Kidney glomerular epithelial cell (primary cell): ENCODE results near the gene LIN7A.

Source experiments
- DNase-seq: peaks from one replicate; lab custom pipeline; 2025; lab: John Stamatoyannopoulos, UW

LIN7A gene

DNA sequence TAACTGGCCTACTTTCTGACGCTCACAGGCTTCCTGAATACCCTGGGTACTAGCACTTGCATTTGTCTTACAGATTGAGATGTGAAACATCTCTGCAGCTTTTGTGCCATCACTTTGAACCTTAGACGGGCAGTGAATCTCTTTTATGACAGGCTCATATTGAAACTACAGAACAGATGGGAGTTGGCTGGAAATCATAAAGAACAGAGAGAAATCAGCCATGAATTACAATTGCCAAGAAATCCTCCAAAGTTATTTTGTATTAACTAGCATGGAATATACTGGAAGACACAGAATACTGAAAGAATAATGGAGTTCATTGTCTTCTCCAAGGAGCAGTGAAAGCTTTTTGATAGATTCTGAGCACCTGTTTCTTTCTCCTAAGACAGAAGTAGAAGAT lies 188.3 kb downstream of the LIN7A start:
- DNase-seq: no peak

DNA sequence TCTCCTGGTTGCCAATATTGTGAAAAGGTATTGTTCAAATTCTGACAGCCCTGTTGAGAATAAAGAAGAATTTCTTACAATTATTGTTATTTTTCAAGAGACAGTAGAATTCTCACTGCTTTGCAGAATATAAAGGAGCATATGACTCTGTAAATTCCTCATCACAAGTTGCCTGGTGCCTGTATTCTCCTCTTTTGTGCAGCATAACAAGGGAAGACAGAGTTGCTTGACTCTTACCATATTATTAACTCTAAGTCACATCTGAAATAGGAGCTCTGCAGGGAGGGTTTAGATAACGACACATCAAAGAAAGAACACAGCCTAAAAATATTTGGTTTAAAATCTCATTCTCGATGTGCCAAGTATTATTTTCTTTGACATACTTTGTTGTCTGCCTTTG lies 189.9 kb downstream of the LIN7A start:
- DNase-seq: no peak

DNA sequence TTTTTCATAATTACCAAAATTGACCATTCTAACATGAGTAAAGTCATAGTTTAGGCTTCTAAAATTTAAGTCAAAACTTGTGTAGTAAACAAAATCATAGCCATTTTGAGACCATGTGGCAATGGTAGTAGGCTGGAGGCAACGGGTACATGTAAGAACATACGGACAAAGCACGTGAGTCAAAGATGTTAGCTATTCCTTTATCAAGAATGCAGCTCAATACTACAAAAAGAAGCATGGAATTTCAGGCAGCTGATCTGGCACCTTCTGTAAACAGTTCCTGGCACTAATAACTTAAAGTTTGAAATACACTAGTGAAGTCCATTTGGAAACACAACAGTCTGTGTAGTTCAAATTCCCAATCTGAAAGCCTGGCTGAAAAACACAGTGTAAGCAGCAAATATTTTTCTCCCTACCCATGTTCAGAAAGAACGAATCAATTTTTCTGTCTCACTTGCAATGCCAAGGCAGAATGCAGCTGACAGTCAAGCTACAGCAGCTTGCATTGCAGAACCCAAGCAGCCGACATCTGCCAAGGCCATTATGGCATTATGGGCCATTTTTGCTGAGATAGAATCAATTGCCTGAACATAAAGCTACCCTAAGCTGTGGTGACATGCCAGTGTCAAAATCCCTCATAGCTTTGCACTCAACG lies 191.8 kb downstream of the LIN7A start:
- no peak for DNase-seq
